HUES6 (cell line): Measurements from ENCODE around the gene GET4.

Source experiments
- H3K27ac ChIP-seq: 2 replicates; pipeline ENCODE4 v1.7.0; 2013; ENCODE audit warnings: low read depth, mild to moderate bottlenecking, low read length, inconsistent platforms
- H3K27me3 ChIP-seq: 2 replicates; pipeline ENCODE4 v1.6.1; 2013; ENCODE audit warnings: low read length; ENCODE audit not compliant: control insufficient read depth, insufficient read depth
- H3K36me3 ChIP-seq: 2 replicates; pipeline ENCODE4 v1.6.1; 2013; ENCODE audit warnings: low read length; ENCODE audit not compliant: control insufficient read depth, insufficient read depth
- H3K4me1 ChIP-seq: 2 replicates; pipeline ENCODE4 v1.6.1; 2013; ENCODE audit warnings: low read length; ENCODE audit not compliant: control insufficient read depth, insufficient read depth
- H3K4me3 ChIP-seq: 2 replicates; pipeline ENCODE4 v1.5.1; 2013; ENCODE audit warnings: low read depth, low read length
- H3K9ac ChIP-seq: one replicate; pipeline ENCODE4 v1.6.1; 2013; ENCODE audit warnings: mild to moderate bottlenecking, low read length
- H3K9me3 ChIP-seq: 2 replicates; pipeline ENCODE4 v1.6.1; 2013; ENCODE audit warnings: low read depth, low read length; ENCODE audit not compliant: control insufficient read depth, insufficient read depth

Gene GET4

DNA sequence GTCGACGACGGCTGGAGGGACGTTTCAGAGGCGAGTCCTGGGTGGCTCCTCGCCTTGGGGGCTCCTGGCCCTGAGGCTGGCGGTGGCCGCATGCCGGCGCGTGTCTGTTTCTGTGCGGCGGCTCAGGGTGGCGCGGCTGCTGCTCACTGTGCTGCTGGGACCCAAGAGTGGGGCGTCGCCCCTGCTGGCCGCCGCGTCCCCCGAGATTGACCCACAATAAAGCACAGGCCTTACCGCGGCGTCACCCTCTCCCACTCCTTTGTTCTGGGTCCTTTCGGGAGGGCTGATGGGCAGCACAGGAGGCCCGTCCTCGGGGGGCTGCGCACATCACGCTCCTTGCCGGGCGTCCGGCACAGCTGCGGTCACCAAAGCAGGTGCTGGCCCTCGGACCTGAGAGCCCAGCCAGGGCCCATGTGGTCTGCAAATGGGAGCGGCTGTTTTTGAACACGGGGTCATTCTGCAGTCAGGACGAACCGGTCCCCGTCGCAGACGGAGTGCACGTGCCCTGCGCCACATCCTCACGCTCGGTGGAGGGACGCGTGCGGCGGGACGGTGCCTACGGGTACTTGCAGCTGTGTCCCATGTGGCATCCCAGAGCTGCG is 19.2 kb downstream of the GET4 start:
- H3K4me1 ChIP-seq: peaks cover 3% of the 10 kb centered on the region; the same call in 1 of the 2 replicates
- H3K27ac ChIP-seq: no peak overlapping the region
- peaks cover 75% of the 10 kb centered on the region for H3K36me3 ChIP-seq
- no peaks in the 10 kb centered on the region for H3K9me3 ChIP-seq
- no peaks in the 10 kb centered on the region for H3K27me3 ChIP-seq
- H3K9ac ChIP-seq: no peak overlapping the region
- H3K4me3 ChIP-seq: no peak overlapping the region

- Histone ChIP-seq H3K4me1 (peaks cover 8% of the 10 kb centered on the region; the same call in 1 of the 2 replicates), H3K9ac (no peak overlapping the region), H3K36me3 (peaks cover 66% of the 10 kb centered on the region), H3K4me3 (no peak overlapping the region), H3K27me3 (no peaks in the 10 kb centered on the region), H3K27ac (no peak overlapping the region), H3K9me3 (no peaks in the 10 kb centered on the region)
These were observed 20.2 kb downstream of the GET4 start for GRCh38 chr7:896346-897075.

DNA sequence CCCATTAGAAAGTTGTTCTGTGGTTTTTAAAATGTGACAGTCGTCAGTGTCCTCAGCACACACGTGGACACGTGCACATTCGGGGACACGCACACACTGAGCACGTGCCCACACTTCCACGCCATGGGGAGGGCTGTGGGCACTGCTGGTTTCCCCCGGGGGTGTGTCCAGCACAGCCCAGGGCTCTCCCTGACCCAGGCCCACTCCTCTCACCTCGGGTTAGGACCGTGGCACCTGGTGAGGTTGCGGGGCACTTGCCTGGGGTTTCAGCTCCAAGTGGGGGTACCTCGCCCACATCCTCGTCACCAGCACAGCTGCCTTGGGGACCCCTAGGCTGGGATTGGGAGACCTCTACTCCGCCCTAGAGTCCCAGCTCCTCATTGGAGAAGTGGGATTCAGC is 20.7 kb downstream of the GET4 start:
- H3K9me3 ChIP-seq: no peaks in the 10 kb centered on the region
- no peak overlapping the region for H3K4me3 ChIP-seq
- peaks cover 60% of the 10 kb centered on the region for H3K36me3 ChIP-seq
- H3K27ac ChIP-seq: no peak overlapping the region
- no peak overlapping the region for H3K9ac ChIP-seq
- no peaks in the 10 kb centered on the region for H3K27me3 ChIP-seq
- peaks cover 8% of the 10 kb centered on the region; the same call in 1 of the 2 replicates for H3K4me1 ChIP-seq

GRCh38 chr7:897771-898376 is 21.5 kb downstream of the GET4 start:
- H3K27ac ChIP-seq: no peak overlapping the region
- no peaks in the 10 kb centered on the region for H3K9me3 ChIP-seq
- peaks cover 8% of the 10 kb centered on the region; the same call in 1 of the 2 replicates for H3K4me1 ChIP-seq
- no peak overlapping the region for H3K9ac ChIP-seq
- peaks cover 52% of the 10 kb centered on the region for H3K36me3 ChIP-seq
- no peak overlapping the region for H3K4me3 ChIP-seq
- no peaks in the 10 kb centered on the region; the same call in 1 of the 2 replicates for H3K27me3 ChIP-seq

- Histone ChIP-seq H3K27ac (no peak overlapping the region), H3K4me1 (peaks cover 8% of the 10 kb centered on the region; the same call in 1 of the 2 replicates), H3K27me3 (no peaks in the 10 kb centered on the region; the same call in 1 of the 2 replicates), H3K9ac (no peak overlapping the region), H3K9me3 (no peaks in the 10 kb centered on the region), H3K4me3 (no peak overlapping the region), H3K36me3 (peaks cover 46% of the 10 kb centered on the region)
These were observed 22.1 kb downstream of the GET4 start for GRCh38 chr7:898460-898854.

- no peak overlapping the region for H3K9ac ChIP-seq
These were observed 22.7 kb downstream of the GET4 start for GRCh38 chr7:898855-899681.

DNA sequence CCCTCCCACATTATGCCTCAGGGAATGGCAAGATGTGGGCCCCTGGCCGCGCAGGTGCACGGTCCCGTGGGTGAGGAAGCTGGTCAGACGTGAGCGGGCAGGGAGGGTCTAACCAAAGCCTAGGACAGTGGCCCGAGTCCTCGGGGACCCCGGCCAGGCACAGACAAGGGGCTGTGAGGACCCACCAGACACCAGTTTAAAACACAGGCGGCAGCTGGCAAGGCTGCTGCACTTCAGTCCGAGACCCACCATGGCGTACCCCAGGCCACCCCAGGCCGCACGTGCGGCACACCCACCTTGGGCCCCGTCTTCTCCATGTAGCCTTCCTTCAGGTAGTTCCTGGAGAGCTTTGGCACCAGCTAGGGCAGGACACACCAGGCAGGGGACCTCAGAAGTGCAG is 23.5 kb downstream of the GET4 start:
- H3K27ac ChIP-seq: no peak overlapping the region
- peaks cover 8% of the 10 kb centered on the region; the same call in 1 of the 2 replicates for H3K4me1 ChIP-seq
- H3K27me3 ChIP-seq: peaks cover 11% of the 10 kb centered on the region
- no peak overlapping the region for H3K9ac ChIP-seq
- no peaks in the 10 kb centered on the region for H3K9me3 ChIP-seq
- peaks cover 33% of the 10 kb centered on the region for H3K36me3 ChIP-seq
- H3K4me3 ChIP-seq: no peak overlapping the region

More at GRCh38 chr7:898855-899681, 22.7 kb downstream of the GET4 start:
- Histone ChIP-seq H3K27ac (no peak overlapping the region), H3K4me1 (peaks cover 8% of the 10 kb centered on the region; the same call in 1 of the 2 replicates), H3K36me3 (peaks cover 40% of the 10 kb centered on the region), H3K4me3 (no peak overlapping the region), H3K27me3 (peaks cover 4% of the 10 kb centered on the region; the same call in 1 of the 2 replicates), H3K9me3 (no peaks in the 10 kb centered on the region)

DNA sequence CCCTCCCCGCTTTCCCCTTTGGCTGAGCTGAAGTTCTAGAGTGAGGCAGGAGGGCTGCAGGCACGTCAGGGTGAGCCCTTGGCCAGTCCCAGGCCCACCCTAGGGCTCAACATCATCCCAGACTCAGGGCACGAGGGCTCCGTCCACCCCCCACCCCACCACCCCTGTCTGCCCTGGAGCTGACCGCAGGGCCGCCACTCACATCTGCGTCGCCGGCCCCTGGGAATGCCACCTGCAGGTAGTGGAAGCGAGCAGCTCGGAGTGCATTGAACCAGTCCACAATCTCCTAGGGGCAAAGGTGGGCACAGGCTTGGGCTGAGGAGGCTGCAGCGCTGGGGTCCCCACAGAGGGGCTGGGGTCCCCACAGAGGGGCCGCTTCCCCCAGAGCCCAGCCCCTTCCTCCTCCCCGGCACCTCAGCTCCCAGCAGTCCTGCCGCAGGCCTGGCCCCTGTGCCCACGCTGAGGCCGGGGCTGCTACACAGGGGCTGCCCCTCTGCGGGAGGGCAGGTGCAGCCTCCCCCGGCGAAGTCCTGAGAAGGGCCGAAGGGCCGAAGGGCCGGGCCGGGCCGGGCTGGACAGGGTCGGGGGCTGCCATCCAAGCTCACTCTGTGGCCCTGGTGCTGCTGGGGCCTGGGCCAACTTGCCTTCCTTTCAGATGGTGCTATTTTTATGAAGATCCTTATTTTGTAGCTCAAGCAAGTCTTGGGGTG is 24.1 kb downstream of the GET4 start:
- Histone ChIP-seq H3K27ac (no peak overlapping the region), H3K27me3 (peaks cover 18% of the 10 kb centered on the region), H3K9ac (no peak overlapping the region), H3K4me3 (no peak overlapping the region), H3K9me3 (no peaks in the 10 kb centered on the region), H3K4me1 (peaks cover 8% of the 10 kb centered on the region; the same call in 1 of the 2 replicates), H3K36me3 (peaks cover 26% of the 10 kb centered on the region)

GRCh38 chr7:901041-901387 is 24.7 kb downstream of the GET4 start:
- H3K27ac ChIP-seq: no peak overlapping the region
- no peak overlapping the region for H3K4me3 ChIP-seq
- no peak overlapping the region for H3K9ac ChIP-seq
- H3K4me1 ChIP-seq: peaks cover 8% of the 10 kb centered on the region; the same call in 1 of the 2 replicates
- no peaks in the 10 kb centered on the region for H3K9me3 ChIP-seq
- H3K36me3 ChIP-seq: peaks cover 20% of the 10 kb centered on the region
- peaks cover 21% of the 10 kb centered on the region for H3K27me3 ChIP-seq

DNA sequence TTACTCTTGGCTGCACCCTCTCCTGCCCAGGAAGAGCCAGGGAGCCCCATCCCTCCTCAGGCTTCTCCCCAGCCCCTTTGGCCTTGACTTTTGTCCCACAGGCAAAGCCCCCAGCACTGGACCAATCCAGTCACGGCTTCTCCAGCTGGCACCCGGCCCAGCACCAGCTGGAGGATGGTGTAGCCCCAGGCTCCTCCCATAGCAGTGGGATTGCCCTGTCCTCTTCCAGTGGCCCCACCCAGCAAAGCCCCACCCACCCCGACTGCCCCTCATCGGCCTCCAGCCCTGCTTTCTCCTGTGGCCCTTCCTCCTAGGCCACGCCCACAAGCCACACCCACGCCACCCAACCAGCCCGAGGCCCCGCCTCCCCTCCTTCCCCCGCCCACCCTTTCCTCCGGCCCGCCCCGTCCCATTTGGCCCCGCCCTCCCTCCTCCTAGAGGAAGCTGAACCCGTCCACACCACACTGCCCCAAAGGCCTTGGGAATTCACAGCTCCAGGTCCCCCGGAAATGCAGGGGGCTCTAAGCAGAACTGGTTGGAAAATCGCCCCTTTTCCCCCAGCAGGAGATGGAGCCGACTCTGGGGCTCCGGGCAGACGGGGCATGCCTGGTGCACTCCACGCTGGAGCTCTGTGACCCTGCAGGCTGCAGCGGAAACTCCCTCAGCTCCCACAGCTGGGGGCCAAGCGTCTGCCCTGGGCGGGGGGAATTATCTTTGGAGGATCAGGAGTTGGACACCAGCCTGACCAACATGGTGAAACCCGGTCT is 25.2 kb downstream of the GET4 start:
- H3K4me1 ChIP-seq: peaks cover 8% of the 10 kb centered on the region; the same call in 1 of the 2 replicates
- H3K9me3 ChIP-seq: no peaks in the 10 kb centered on the region
- peak overlapping the region; percentile 43 for H3K4me3 ChIP-seq
- no peak overlapping the region for H3K9ac ChIP-seq
- no peak overlapping the region for H3K27ac ChIP-seq
- H3K27me3 ChIP-seq: peaks cover 21% of the 10 kb centered on the region
- H3K36me3 ChIP-seq: peaks cover 15% of the 10 kb centered on the region
